ENCODE measurements around the gene MC4R.

DNA sequence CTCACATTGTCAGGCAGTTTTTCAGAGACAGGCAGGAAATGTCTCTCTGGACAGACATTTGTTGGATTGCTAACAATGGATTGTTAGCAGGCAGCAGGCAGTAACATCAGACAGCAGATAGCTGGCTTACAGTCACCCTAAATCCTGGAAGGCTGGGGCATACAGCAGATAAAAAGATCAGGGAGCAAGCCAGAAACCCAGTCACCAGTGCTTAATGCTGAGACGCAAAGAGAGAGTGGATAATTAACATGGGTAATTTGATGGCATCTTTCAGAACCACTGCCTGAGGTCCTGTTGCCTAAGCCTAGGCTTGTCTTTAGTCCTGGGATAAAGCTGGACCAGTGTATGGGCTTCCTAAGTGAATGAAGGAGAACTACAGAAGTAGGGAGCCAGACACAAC, 22.4 kb downstream of the MC4R start:
- TF ChIP-seq, protein P1, sequence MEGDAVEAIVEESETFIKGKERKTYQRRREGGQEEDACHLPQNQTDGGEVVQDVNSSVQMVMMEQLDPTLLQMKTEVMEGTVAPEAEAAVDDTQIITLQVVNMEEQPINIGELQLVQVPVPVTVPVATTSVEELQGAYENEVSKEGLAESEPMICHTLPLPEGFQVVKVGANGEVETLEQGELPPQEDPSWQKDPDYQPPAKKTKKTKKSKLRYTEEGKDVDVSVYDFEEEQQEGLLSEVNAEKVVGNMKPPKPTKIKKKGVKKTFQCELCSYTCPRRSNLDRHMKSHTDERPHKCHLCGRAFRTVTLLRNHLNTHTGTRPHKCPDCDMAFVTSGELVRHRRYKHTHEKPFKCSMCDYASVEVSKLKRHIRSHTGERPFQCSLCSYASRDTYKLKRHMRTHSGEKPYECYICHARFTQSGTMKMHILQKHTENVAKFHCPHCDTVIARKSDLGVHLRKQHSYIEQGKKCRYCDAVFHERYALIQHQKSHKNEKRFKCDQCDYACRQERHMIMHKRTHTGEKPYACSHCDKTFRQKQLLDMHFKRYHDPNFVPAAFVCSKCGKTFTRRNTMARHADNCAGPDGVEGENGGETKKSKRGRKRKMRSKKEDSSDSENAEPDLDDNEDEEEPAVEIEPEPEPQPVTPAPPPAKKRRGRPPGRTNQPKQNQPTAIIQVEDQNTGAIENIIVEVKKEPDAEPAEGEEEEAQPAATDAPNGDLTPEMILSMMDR (IDR thresholded peaks at IDR 0.05): no peak
- TF ChIP-seq POLR2A (IDR thresholded peaks at IDR 0.05): no peak
